Left ventricle myocardium superior (tissue), 1 donor: ENCODE results near the gene ARHGEF11. TPM values are rescaled to one million over a fixed set of nuclear protein-coding genes. Genes with fewer than 3 reads are reported as not detected.
"Not testable (repeated sequence)": the region's sequence is repeated elsewhere in the genome, so short reads cannot be mapped to it uniquely, and the experiment has no call there.

Source experiments
- ATAC-seq: fragments of 200-7000 bp; cut with Tn5 transposase; one replicate; pipeline ENCODE4 v1.9.1; 2020; ENCODE audit warnings: mild to moderate bottlenecking, moderate library complexity
- DNase-seq: peaks from one replicate; pipeline ENCODE4 v3.0.0-alpha.2; 2020
- intact Hi-C: fragments of 100-400 bp; cut with micrococcal nuclease; formaldehyde crosslinking; loops from one replicate; pipeline ENCODE4 v1.11.0; 2022
- total RNA-seq: library from RNA; stranded (reverse); fragmentation: NEBNext Ultra II Directional; extraction: Animal tissue kit (Norgen Biotek cat#: 25700); gene quantifications from one replicate; pipeline ENCODE4 v1.2.1, GENCODE V29; 2021
- donor health status: DM: no; HTN: yes; CAD: no; lungs with severe emphysema.

The ARHGEF11 gene
- total RNA-seq, 1 donor from 2014 or later: 28.8 TPM

- ATAC-seq (no peak), DNase-seq (no peak)
- intact Hi-C loops: no loop called here
These were observed 24.1 kb upstream of the ARHGEF11 start for GRCh38 chr1:157069601-157070000.

- intact Hi-C loops, ATAC-seq, DNase-seq: not testable (repeated sequence)
These were observed 13.7 kb upstream of the ARHGEF11 start for GRCh38 chr1:157059241-157059640.

GRCh38 chr1:157056269-157056668, 10.7 kb upstream of the ARHGEF11 start:
- intact Hi-C loops: no loop called here
- ATAC-seq (no peak), DNase-seq (no peak)

- ATAC-seq, intact Hi-C loops, DNase-seq: not testable (repeated sequence)
These were observed 10.2 kb upstream of the ARHGEF11 start for GRCh38 chr1:157055729-157056128.

- DNase-seq (no peak), ATAC-seq (no peak)
- intact Hi-C loops: no loop called here
These were observed 5.3 kb upstream of the ARHGEF11 start for GRCh38 chr1:157050836-157051235.

GRCh38 chr1:157047062-157047410, 1.5 kb upstream of the ARHGEF11 start:
- DNase-seq: no peak
- intact Hi-C loops: no loop called here
- no peak for ATAC-seq

GRCh38 chr1:157044326-157044725, 1.2 kb downstream of the ARHGEF11 start:
- intact Hi-C loops: no loop called here
- ATAC-seq: no peak
- no peak for DNase-seq

- no peak for ATAC-seq
- no peak for DNase-seq
- intact Hi-C loops: no loop called here
These were observed 1.9 kb downstream of the ARHGEF11 start for GRCh38 chr1:157043685-157044084.

- intact Hi-C loops: no loop called here
- ATAC-seq (no peak), DNase-seq (no peak)
These were observed 2.7 kb downstream of the ARHGEF11 start for GRCh38 chr1:157042846-157043245.

GRCh38 chr1:157040802-157041201, 4.7 kb downstream of the ARHGEF11 start:
- DNase-seq: no peak
- intact Hi-C loops: no loop called here
- ATAC-seq: no peak

GRCh38 chr1:157035121-157035520, 10.4 kb downstream of the ARHGEF11 start:
- no peak for ATAC-seq
- intact Hi-C loops: no loop called here
- no peak for DNase-seq

- intact Hi-C loops: no loop called here
- ATAC-seq (peak; percentile 34), DNase-seq (no peak)
These were observed 11.3 kb downstream of the ARHGEF11 start for GRCh38 chr1:157034137-157034800.

- ATAC-seq: no peak
- no peak for DNase-seq
- intact Hi-C loops: no loop called here
These were observed 12.1 kb downstream of the ARHGEF11 start for GRCh38 chr1:157033357-157033876.

GRCh38 chr1:157032303-157032702, 13.2 kb downstream of the ARHGEF11 start:
- DNase-seq (no peak), ATAC-seq (no peak)
- intact Hi-C loops: no loop called here

GRCh38 chr1:157030728-157031127, 14.8 kb downstream of the ARHGEF11 start:
- no peak for DNase-seq
- intact Hi-C loops: no loop called here
- ATAC-seq: no peak

- DNase-seq: no peak
- intact Hi-C loops: no loop called here
- ATAC-seq: no peak
These were observed 16.9 kb downstream of the ARHGEF11 start for GRCh38 chr1:157028674-157029073.

GRCh38 chr1:157025856-157026255, 19.7 kb downstream of the ARHGEF11 start:
- intact Hi-C loops: no loop called here
- DNase-seq: no peak

GRCh38 chr1:157025385-157025784, 20.2 kb downstream of the ARHGEF11 start:
- peak; percentile 38 for ATAC-seq
- intact Hi-C loops: no loop called here
- no peak for DNase-seq

More at GRCh38 chr1:157025856-157026255, 19.7 kb downstream of the ARHGEF11 start:
- peak; percentile 61 for ATAC-seq

GRCh38 chr1:157021688-157022087, 23.9 kb downstream of the ARHGEF11 start:
- DNase-seq (no peak), ATAC-seq (no peak)
- intact Hi-C loops: no loop called here

- ATAC-seq (no peak), DNase-seq (no peak)
These were observed 26.1 kb downstream of the ARHGEF11 start for GRCh38 chr1:157019457-157019856.

GRCh38 chr1:157011845-157012244, 33.7 kb downstream of the ARHGEF11 start:
- DNase-seq (no peak), ATAC-seq (no peak)
- intact Hi-C loops: no loop called here

More at GRCh38 chr1:157019457-157019856, 26.1 kb downstream of the ARHGEF11 start:
- intact Hi-C loops: no loop called here
